OCI-LY7 (cell line): ENCODE measurements around the gene SHMT1.

Experiments used
- CTCF ChIP-seq: fragments of 200-600 bp; sonication (generic); conservative IDR thresholded peaks from 2 replicates; pipeline ENCODE4 v1.5.1; 2014; ENCODE audit warnings: mild to moderate bottlenecking, antibody characterized with exemption, low read length, moderate library complexity, mixed read lengths
- EZH2phosphoT487 ChIP-seq: fragments of 200-600 bp; sonication (generic); IDR thresholded peaks from 2 replicates; pipeline ENCODE4 v1.6.1; 2018; ENCODE audit warnings: low read depth, borderline replicate concordance, mild to moderate bottlenecking, mixed run types, antibody characterized with exemption, low read length, moderate library complexity, mixed read lengths

- TF ChIP-seq CTCF, result no peak
- no peak for TF ChIP-seq EZH2phosphoT487
Measured at GRCh38 chr17:18318117-18318516, 45.2 kb downstream of the SHMT1 start.
